Activated T-helper 1 cell treated with Interleukin-2 at 50 U/mL for 16 hours (primary cell): ENCODE measurements around the gene NOX4.

Source experiments
- DNase-seq: peaks from one replicate; pipeline ENCODE4 v3.0.0-alpha.2; 2020; ENCODE audit warnings: low read depth

Gene NOX4

GRCh38 chr11:89490981-89491690 is at the start of gene NOX4:
Gene NOX4 (minus strand): TSS chr11:89491375. CDS start chr11:89491246, 129 bp downstream.
- DNase-seq: no peak

GRCh38 chr11:89540826-89541225 is 49.7 kb upstream of the NOX4 start:
- DNase-seq: no peak

- no peak for DNase-seq
These were observed 46.8 kb upstream of the NOX4 start for GRCh38 chr11:89537936-89538335.

GRCh38 chr11:89536926-89537325 is 45.8 kb upstream of the NOX4 start:
- DNase-seq: no peak

- DNase-seq: no peak
These were observed 44.0 kb upstream of the NOX4 start for GRCh38 chr11:89535221-89535620.

GRCh38 chr11:89529626-89530380 is 38.6 kb upstream of the NOX4 start:
- DNase-seq: no peak

GRCh38 chr11:89521792-89522191 is 30.6 kb upstream of the NOX4 start:
- DNase-seq: no peak

GRCh38 chr11:89521294-89521693 is 30.1 kb upstream of the NOX4 start:
- DNase-seq: no peak

- no peak for DNase-seq
These were observed 25.3 kb upstream of the NOX4 start for GRCh38 chr11:89516496-89516895.

GRCh38 chr11:89508544-89508943 is 17.4 kb upstream of the NOX4 start:
- DNase-seq: no peak

GRCh38 chr11:89504270-89504669 is 13.1 kb upstream of the NOX4 start:
- DNase-seq: no peak

- no peak for DNase-seq
These were observed 12.2 kb upstream of the NOX4 start for GRCh38 chr11:89503422-89503821.

GRCh38 chr11:89502301-89502700 is 11.1 kb upstream of the NOX4 start:
- no peak for DNase-seq

- DNase-seq: no peak
These were observed 9.2 kb upstream of the NOX4 start for GRCh38 chr11:89500336-89500735.

GRCh38 chr11:89498845-89499448 is 7.8 kb upstream of the NOX4 start:
- no peak for DNase-seq

GRCh38 chr11:89495951-89496350 is 4.8 kb upstream of the NOX4 start:
- no peak for DNase-seq

- no peak for DNase-seq
These were observed 2.3 kb upstream of the NOX4 start for GRCh38 chr11:89493431-89493830.

- no peak for DNase-seq
These were observed 584 bp downstream of the NOX4 start for GRCh38 chr11:89490602-89490980.

- DNase-seq: no peak
These were observed 1.2 kb downstream of the NOX4 start for GRCh38 chr11:89489930-89490329.

GRCh38 chr11:89487016-89487415 is 4.2 kb downstream of the NOX4 start:
- no peak for DNase-seq

GRCh38 chr11:89484896-89485295 is 6.3 kb downstream of the NOX4 start:
- DNase-seq: no peak

GRCh38 chr11:89477175-89477574 is 14.0 kb downstream of the NOX4 start:
- DNase-seq: no peak

GRCh38 chr11:89463266-89463780 is 27.9 kb downstream of the NOX4 start:
- DNase-seq: no peak
